SU-DHL-6 (cell line): ENCODE measurements around the gene ALG9.

Experiments
- H2AFZ ChIP-seq: fragments of 200-600 bp; sonication (generic); 2 replicates; pipeline ENCODE4 v1.6.1; 2014; ENCODE audit warnings: low read depth, mild to moderate bottlenecking, moderate library complexity, mixed read lengths, antibody characterized with exemption, low read length; ENCODE audit not compliant: severe bottlenecking
- H3F3A ChIP-seq: fragments of 200-600 bp; shearing (Covaris generic); 2 replicates; pipeline ENCODE4 v1.6.0; 2016; ENCODE audit warnings: antibody characterized with exemption, mild to moderate bottlenecking; ENCODE audit not compliant: insufficient read depth
- H3K27ac ChIP-seq: fragments of 200-600 bp; sonication (generic); 2 replicates; pipeline ENCODE4 v1.5.1; 2016; ENCODE audit warnings: low read depth, mild to moderate bottlenecking, low read length, moderate library complexity, mixed read lengths
- H3K27me3 ChIP-seq: fragments of 200-600 bp; sonication (generic), shearing (Covaris generic); 2 replicates; pipeline ENCODE4 v1.6.0; 2014; ENCODE audit warnings: mild to moderate bottlenecking, low read length
- H3K36me3 ChIP-seq: fragments of 200-600 bp; sonication (generic); 2 replicates; pipeline ENCODE4 v1.6.1; 2014; ENCODE audit warnings: mild to moderate bottlenecking, low read length, mixed read lengths
- H3K4me2 ChIP-seq: fragments of 300-600, 200-600 bp; shearing (Covaris generic), sonication (generic); 2 replicates; pipeline ENCODE4 v1.6.0; 2014; ENCODE audit warnings: low read length, low read depth, mild to moderate bottlenecking; ENCODE audit not compliant: poor library complexity, severe bottlenecking
- H3K4me3 ChIP-seq: fragments of 200-600 bp; sonication (generic); 2 replicates; pipeline ENCODE4 v1.5.1; 2014; ENCODE audit warnings: antibody characterized with exemption, low read length, mild to moderate bottlenecking, mixed read lengths; ENCODE audit not compliant: insufficient read depth, poor library complexity, severe bottlenecking
- H3K79me2 ChIP-seq: fragments of 200-600 bp; sonication (generic); 2 replicates; pipeline ENCODE4 v1.6.1; 2014; ENCODE audit warnings: mild to moderate bottlenecking, low read length, moderate library complexity; ENCODE audit not compliant: insufficient read depth
- H3K9ac ChIP-seq: fragments of 200-600 bp; sonication (generic); 2 replicates; pipeline ENCODE4 v1.7.0; 2014; ENCODE audit warnings: mild to moderate bottlenecking, low read length
- H3K9me2 ChIP-seq: fragments of 200-600 bp; sonication (generic); replicated peaks from 2 replicates; pipeline ENCODE4 v1.6.1; 2014; ENCODE audit warnings: low read length; ENCODE audit not compliant: insufficient read depth
- H3K9me3 ChIP-seq: fragments of 200-600 bp; sonication (generic); 2 replicates; pipeline ENCODE4 v1.6.1; 2014; ENCODE audit warnings: low read length, mixed read lengths; ENCODE audit not compliant: insufficient read depth
- H4K20me1 ChIP-seq: fragments of 200-600 bp; sonication (generic); 2 replicates; pipeline ENCODE4 v1.6.1; 2014; ENCODE audit warnings: low read depth, mild to moderate bottlenecking, antibody characterized with exemption, low read length, moderate library complexity, mixed read lengths
- CTCF ChIP-seq: fragments of 200-600 bp; sonication (generic); IDR thresholded peaks from one replicate; pipeline ENCODE4 v1.5.1; 2017; ENCODE audit warnings: antibody characterized with exemption, mild to moderate bottlenecking, low read length, moderate library complexity; ENCODE audit not compliant: insufficient read depth, poor library complexity, severe bottlenecking
- EZH2phosphoT487 ChIP-seq: fragments of 200-600 bp; sonication (generic), shearing (Covaris generic); conservative IDR thresholded peaks from 2 replicates; pipeline ENCODE4 v1.6.1; 2018; ENCODE audit warnings: mild to moderate bottlenecking, antibody characterized with exemption, low read length, moderate library complexity, mixed read lengths

ALG9 gene

GRCh38 chr11:111815489-111815888 is 55.9 kb downstream of the ALG9 start:
- Histone ChIP-seq H4K20me1 (no peaks in the 10 kb centered on the region), H3K4me3 (no peak overlapping the region), H3K27ac (no peak overlapping the region), H3K9ac (no peak overlapping the region), H3K36me3 (no peaks in the 10 kb centered on the region), H3F3A (no peaks in the 10 kb centered on the region), H3K9me3 (no peaks in the 10 kb centered on the region), H3K4me2 (no peak overlapping the region), H3K9me2 (no peaks in the 10 kb centered on the region), H3K27me3 (no peaks in the 10 kb centered on the region), H2AFZ (no peak overlapping the region), H3K79me2 (no peaks in the 10 kb centered on the region)
- TF ChIP-seq EZH2phosphoT487 (no peak), CTCF (no peak)

GRCh38 chr11:111814557-111815320 is 56.6 kb downstream of the ALG9 start:
- H2AFZ ChIP-seq = no peak overlapping the region
- no peak for TF ChIP-seq CTCF
- TF ChIP-seq EZH2phosphoT487 = no peak
- H3F3A ChIP-seq = no peaks in the 10 kb centered on the region
- no peak overlapping the region for H3K4me3 ChIP-seq
- no peaks in the 10 kb centered on the region for H4K20me1 ChIP-seq
- no peaks in the 10 kb centered on the region for H3K79me2 ChIP-seq
- H3K27me3 ChIP-seq = no peaks in the 10 kb centered on the region
- H3K27ac ChIP-seq = no peak overlapping the region
- H3K4me2 ChIP-seq = no peak overlapping the region
- H3K36me3 ChIP-seq = no peaks in the 10 kb centered on the region
- no peaks in the 10 kb centered on the region for H3K9me3 ChIP-seq
- no peak overlapping the region for H3K9ac ChIP-seq
- H3K9me2 ChIP-seq = no peaks in the 10 kb centered on the region

- Histone ChIP-seq H3K4me3 (no peak overlapping the region), H3K9ac (no peak overlapping the region), H2AFZ (no peak overlapping the region), H3K36me3 (no peaks in the 10 kb centered on the region), H3K9me2 (no peaks in the 10 kb centered on the region), H4K20me1 (no peaks in the 10 kb centered on the region), H3K79me2 (no peaks in the 10 kb centered on the region), H3F3A (no peaks in the 10 kb centered on the region), H3K27me3 (no peaks in the 10 kb centered on the region), H3K4me2 (no peak overlapping the region), H3K9me3 (no peaks in the 10 kb centered on the region), H3K27ac (no peak overlapping the region)
- TF ChIP-seq EZH2phosphoT487 = no peak
- no peak for TF ChIP-seq CTCF
Observed at GRCh38 chr11:111814106-111814505, 57.3 kb downstream of the ALG9 start.
